GM23248 (cell line): ENCODE results near the gene IGF1R.

ENCODE experiments used
- EZH2 ChIP-seq: fragments of 200-600 bp; sonication (generic); IDR thresholded peaks from 2 replicates; pipeline ENCODE4 v1.6.1; 2018; ENCODE audit warnings: antibody characterized with exemption, mild to moderate bottlenecking; ENCODE audit not compliant: insufficient read depth, poor library complexity, severe bottlenecking
- EZH2phosphoT487 ChIP-seq: fragments of 200-600 bp; sonication (generic); IDR thresholded peaks from 2 replicates; pipeline ENCODE4 v1.6.1; 2018; ENCODE audit warnings: antibody characterized with exemption, moderate library complexity, mild to moderate bottlenecking, low read depth; ENCODE audit not compliant: insufficient read depth

GRCh38 chr15:98706387-98706786 is 58.0 kb downstream of the IGF1R start:
- TF ChIP-seq EZH2 (no peak), EZH2phosphoT487 (no peak)
